H1 (cell line): ENCODE data around the gene SNX24. TPM values are rescaled to one million over a fixed set of nuclear protein-coding genes. Genes with fewer than 3 reads are reported as not detected.
A peak's percentile ranks its signal among the peaks of the same experiment; 100 is the strongest.

Source experiments
- CTCF ChIA-PET: fragments of 300-600 bp; sonication (Branson Sonifier 250); formaldehyde crosslinking; loops from one replicate; lab custom pipeline; 2021; ENCODE audit not compliant: partially characterized antibody; lab: Charles Lee
- POLR2A ChIA-PET: fragments of 300-600 bp; sonication (Branson Sonifier 250); formaldehyde crosslinking; loops from one replicate; lab custom pipeline; 2021; ENCODE audit warnings: inconsistent platforms; ENCODE audit not compliant: partially characterized antibody; lab: Charles Lee
- DNase-seq, 2 experiments: peaks; one replicate each; pipeline versions ENCODE4 v3.0.0 to v3.0.0-alpha.2; 2010 to 2022; ENCODE audit warnings: low spot score in 2 of 2, low read depth in 1 of 2, mixed read lengths in 1 of 2
- FAIRE-seq: peaks from 2 replicates; lab custom pipeline; 2011; peaks lifted over from hg19 to GRCh38; lab: Jason Lieb, UNC
- H2AFZ ChIP-seq: 2 replicates; pipeline ENCODE4 v1.8.1; 2012; ENCODE audit warnings: low read length, inconsistent platforms
- H2AK5ac ChIP-seq: 2 replicates; pipeline ENCODE4 v1.6.1; 2013; ENCODE audit warnings: low read depth, low read length
- H2BK120ac ChIP-seq: replicated peaks from 2 replicates; pipeline ENCODE3; 2013; ENCODE audit warnings: low read depth, low read length, inconsistent platforms
- H2BK12ac ChIP-seq: 2 replicates; pipeline ENCODE4 v1.6.1; 2013; ENCODE audit warnings: low read depth, low read length
- H2BK15ac ChIP-seq: 2 replicates; pipeline ENCODE4 v1.6.1; 2013; ENCODE audit warnings: low read length
- H2BK20ac ChIP-seq: 2 replicates; pipeline ENCODE4 v1.6.1; 2013; ENCODE audit warnings: low read length
- H2BK5ac ChIP-seq: 2 replicates; pipeline ENCODE4 v1.6.1; 2013; ENCODE audit warnings: low read depth, low read length
- H3K14ac ChIP-seq: 2 replicates; pipeline ENCODE4 v1.6.1; 2013; ENCODE audit warnings: inconsistent platforms; ENCODE audit not compliant: insufficient read length
- H3K18ac ChIP-seq: 2 replicates; pipeline ENCODE4 v1.6.1; 2013; ENCODE audit warnings: low read length; ENCODE audit errors: extremely low read depth
- H3K23ac ChIP-seq: 2 replicates; pipeline ENCODE4 v1.6.1; 2013; ENCODE audit warnings: inconsistent platforms; ENCODE audit not compliant: insufficient read length
- H3K23me2 ChIP-seq: 2 replicates; pipeline ENCODE4 v1.6.1; 2013; ENCODE audit warnings: low read depth, low read length
- H3K27ac ChIP-seq: 2 replicates; pipeline ENCODE4 v1.6.1; 2011; ENCODE audit warnings: low read depth, low read length, inconsistent platforms
- H3K27me3 ChIP-seq, 4 experiments: replicated peaks in 1 of 4; 1 replicate in 1 of 4; 2 replicates in 3 of 4; pipeline versions ENCODE4 v1.6.1 to v1.8.1; 2011 to 2013; ENCODE audit warnings: low read length in 3 of 4, mild to moderate bottlenecking in 3 of 4, inconsistent platforms in 2 of 4, mixed read lengths in 2 of 4, moderate library complexity in 1 of 4; ENCODE audit not compliant: control insufficient read depth in 3 of 4, insufficient read depth in 3 of 4; ENCODE audit errors: extremely low read depth in 1 of 4
- H3K36me3 ChIP-seq, 4 experiments: 2 replicates each; pipeline versions ENCODE4 v1.6.1 to v1.8.1; 2011 to 2013; ENCODE audit warnings: mild to moderate bottlenecking in 4 of 4, low read length in 3 of 4, moderate library complexity in 2 of 4, control low read depth in 1 of 4, inconsistent platforms in 1 of 4; ENCODE audit not compliant: insufficient read depth in 4 of 4, control insufficient read depth in 2 of 4
- H3K4ac ChIP-seq: replicated peaks from 2 replicates; pipeline ENCODE3; 2013; ENCODE audit warnings: low read length, low read depth, mixed read lengths, inconsistent platforms; ENCODE audit not compliant: insufficient read length
- H3K4me1 ChIP-seq, 4 experiments: replicated peaks in 1 of 4; 1 replicate in 1 of 4; 2 replicates in 3 of 4; pipeline versions ENCODE4 v1.6.1 to v1.8.1; 2011 to 2013; ENCODE audit warnings: low read length in 3 of 4, inconsistent platforms in 2 of 4, mixed read lengths in 1 of 4; ENCODE audit not compliant: insufficient read depth in 4 of 4, control insufficient read depth in 3 of 4
- H3K4me2 ChIP-seq, 2 experiments: 2 replicates each; pipeline versions ENCODE4 v1.6.1 to v1.8.1; 2011 to 2013; ENCODE audit warnings: low read depth in 2 of 2, low read length in 2 of 2, control low read depth in 1 of 2, inconsistent platforms in 1 of 2, mild to moderate bottlenecking in 1 of 2; ENCODE audit not compliant: insufficient read depth in 1 of 2
- H3K4me3 ChIP-seq, 4 experiments: fragments of 200-600, 300-600 bp in 1 of 4; sonication (generic), shearing (Covaris generic), sonication (Bioruptor Twin) in 1 of 4; 2 replicates each; pipeline versions ENCODE4 v1.5.1 to v1.8.1; 2011 to 2016; ENCODE audit warnings: low read length in 4 of 4, low read depth in 3 of 4, control low read depth in 2 of 4, inconsistent platforms in 2 of 4, mild to moderate bottlenecking in 2 of 4, mixed read lengths in 1 of 4, moderate library complexity in 1 of 4; ENCODE audit not compliant: insufficient read depth in 2 of 4; ENCODE audit errors: extremely low read depth in 1 of 4
- H3K56ac ChIP-seq: replicated peaks from 2 replicates; pipeline ENCODE3; 2013; ENCODE audit warnings: low read depth, mild to moderate bottlenecking, mixed read lengths, low read length, inconsistent platforms; ENCODE audit not compliant: insufficient read length
- H3K79me1 ChIP-seq: 2 replicates; pipeline ENCODE4 v1.6.1; 2013; ENCODE audit warnings: low read depth, low read length, control low read depth
- H3K79me2 ChIP-seq, 2 experiments: 2 replicates each; pipeline versions ENCODE4 v1.6.1 to v1.8.1; 2012 to 2013; ENCODE audit warnings: low read length in 2 of 2, mild to moderate bottlenecking in 2 of 2, inconsistent platforms in 1 of 2; ENCODE audit not compliant: insufficient read depth in 2 of 2, control insufficient read depth in 1 of 2
- H3K9ac ChIP-seq, 4 experiments: replicated peaks in 1 of 4; 1 replicate in 1 of 4; 2 replicates in 3 of 4; pipeline versions ENCODE4 v1.6.1 to v1.8.1; 2011 to 2013; ENCODE audit warnings: low read depth in 3 of 4, low read length in 3 of 4, control low read depth in 2 of 4, mild to moderate bottlenecking in 2 of 4, moderate library complexity in 2 of 4, inconsistent platforms in 1 of 4; ENCODE audit errors: extremely low read depth in 1 of 4
- H3K9me3 ChIP-seq, 2 experiments: 2 replicates each; pipeline versions ENCODE4 v1.6.1 to v1.8.1; 2012 to 2013; ENCODE audit warnings: mild to moderate bottlenecking in 2 of 2, moderate library complexity in 2 of 2, control low read depth in 1 of 2, inconsistent platforms in 1 of 2, low read depth in 1 of 2, low read length in 1 of 2, mixed read lengths in 1 of 2; ENCODE audit not compliant: insufficient read depth in 2 of 2
- H4K20me1 ChIP-seq, 2 experiments: replicated peaks in 1 of 2; 2 replicates each; pipeline versions ENCODE3 to v1.8.1; 2011 to 2013; ENCODE audit warnings: inconsistent platforms in 2 of 2, low read length in 2 of 2, mild to moderate bottlenecking in 1 of 2; ENCODE audit not compliant: insufficient read depth in 2 of 2, control insufficient read depth in 1 of 2
- H4K5ac ChIP-seq: 2 replicates; pipeline ENCODE4 v1.6.1; 2013; ENCODE audit warnings: low read length, low read depth, mixed read lengths, inconsistent platforms; ENCODE audit not compliant: insufficient read length
- H4K8ac ChIP-seq: 2 replicates; pipeline ENCODE4 v1.8.0; 2013; ENCODE audit warnings: mild to moderate bottlenecking, moderate library complexity, low read length, inconsistent platforms; ENCODE audit not compliant: insufficient read depth; ENCODE audit errors: extremely low read depth
- H4K91ac ChIP-seq: replicated peaks from 2 replicates; pipeline ENCODE3; 2013; ENCODE audit warnings: low read length, mixed read lengths, inconsistent platforms; ENCODE audit not compliant: insufficient read length
- CBX8 ChIP-seq: fragments of 300-800, 300-1000 bp; sonication (generic); IDR thresholded peaks from 2 replicates; pipeline ENCODE4 v1.7.1; 2016; ENCODE audit warnings: low read depth, low read length, borderline replicate concordance
- HDAC2 ChIP-seq, 2 experiments: fragments of 300-600 bp in 1 of 2; sonication (generic) in 1 of 2; IDR thresholded peaks; 2 replicates each; pipeline ENCODE4 v1.6.1; 2011 to 2012; ENCODE audit warnings: low read depth in 2 of 2, low read length in 2 of 2, mild to moderate bottlenecking in 2 of 2, moderate library complexity in 2 of 2, borderline replicate concordance in 1 of 2, inconsistent platforms in 1 of 2
- HDAC6 ChIP-seq: IDR thresholded peaks from one replicate; pipeline ENCODE4 v1.7.1; 2012; ENCODE audit warnings: low read depth, mild to moderate bottlenecking, inconsistent platforms, low read length, moderate library complexity
- KDM4A ChIP-seq: IDR thresholded peaks from one replicate; pipeline ENCODE4 v1.7.1; 2012; ENCODE audit warnings: low read depth, mild to moderate bottlenecking, moderate library complexity, low read length, inconsistent platforms; ENCODE audit not compliant: severe bottlenecking
- PHF8 ChIP-seq: fragments of 200-600 bp; sonication (generic); conservative IDR thresholded peaks from 2 replicates; pipeline ENCODE4 v1.7.1; 2012; ENCODE audit warnings: low read depth, mild to moderate bottlenecking, inconsistent platforms, low read length, moderate library complexity
- TCF12 ChIP-seq: IDR thresholded peaks from 2 replicates; pipeline ENCODE4 v1.6.1; 2011; ENCODE audit warnings: low read depth, mild to moderate bottlenecking, low read length
- ZNF274 ChIP-seq: IDR thresholded peaks from 2 replicates; pipeline ENCODE4 v1.7.0; 2012; ENCODE audit warnings: low read length, borderline replicate concordance; ENCODE audit errors: extremely low read depth
- WGBS, 2 experiments: shearing (Covaris generic) in 1 of 2; methylation state at CpG; one replicate each; pipeline versions ENCODE4 v1.1.6 to v1.1.7; 2013 to 2015; ENCODE audit warnings: low lambda C conversion rate in 2 of 2, mixed read lengths in 2 of 2, inconsistent platforms in 1 of 2, low coverage in 1 of 2, missing lambda C conversion rate in 1 of 2; ENCODE audit not compliant: insufficient replicate concordance in 2 of 2, insufficient coverage in 1 of 2, insufficient read length in 1 of 2; ENCODE audit errors: extremely low coverage in 1 of 2, missing lambda C conversion rate in 1 of 2; 5-methylcytosine and 5-hydroxymethylcytosine counted together
- polyA plus RNA-seq, 7 experiments: library from polyadenylated mRNA; depleted of rRNA in 3 of 7; stranded (reverse) in 5 of 7; unstranded in 2 of 7; fragments of >200 nt in 5 of 7; fragments of 200-250 nt in 2 of 7; gene quantifications; 1 replicate in 5 of 7; 2 replicates in 1 of 7; 4 replicates in 1 of 7; pipeline versions ENCODE4 v1.2.1 to v1.2.3, GENCODE V29; 2011 to 2013; ENCODE audit warnings: missing spikeins in 2 of 7, mixed read lengths in 2 of 7
- total RNA-seq: library from RNA; stranded (reverse); fragmentation: NEBNext Ultra II Directional; extraction: Animal tissue kit (Norgen Biotek cat#: 25700); gene quantifications from 2 replicates; pipeline ENCODE4 v1.2.1, GENCODE V29; 2021
- TF ChIP-seq, protein P1 (sequence below), 3 experiments: IDR thresholded peaks; 1 replicate in 2 of 3; 2 replicates in 1 of 3; pipeline versions ENCODE4 v1.5.1 to v1.6.1; 2011; ENCODE audit warnings: low read length in 3 of 3, mild to moderate bottlenecking in 3 of 3, inconsistent platforms in 2 of 3, low read depth in 1 of 3, moderate library complexity in 1 of 3; ENCODE audit not compliant: insufficient read depth in 1 of 3; ENCODE audit errors: control extremely low read depth in 1 of 3
- TF ChIP-seq, protein P2 (sequence below): IDR thresholded peaks from 2 replicates; pipeline ENCODE4 v1.6.1; 2012; ENCODE audit warnings: inconsistent platforms

Gene SNX24
- total and polyA plus RNA-seq, 2 of the 8 experiments (the other 6 are each of a cell fraction or from before 2014, with no cell fraction given) = 7.3 to 14.3 TPM

DNA sequence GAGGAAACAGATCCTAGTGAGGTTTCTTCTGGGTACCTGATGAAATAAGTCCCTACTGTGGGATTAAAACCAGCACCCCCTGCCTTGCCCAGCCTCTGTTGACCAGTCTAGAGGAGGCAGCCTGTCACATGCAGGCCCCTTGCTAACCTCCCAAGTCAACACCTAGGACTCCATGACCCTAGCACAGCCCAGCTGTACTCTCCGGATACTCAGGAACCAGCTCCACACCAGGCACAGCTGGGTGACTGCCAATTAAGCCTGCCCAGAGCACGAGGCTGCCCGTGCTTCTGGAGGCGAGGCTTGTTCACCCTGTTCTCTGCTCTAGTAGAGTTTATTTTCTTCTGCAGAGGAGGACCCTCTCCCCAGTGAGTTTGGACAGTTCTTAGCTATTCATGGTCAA is 92.5 kb downstream of the SNX24 start:
- WGBS, 2 experiments = 77% methylated on average over 4 of the region's 4 CpGs; no CpG with 5 or more reads in 1 of the 2 experiments
- Histone ChIP-seq H3K18ac (no peak overlapping the region), H2BK120ac (no peak overlapping the region), H3K9me3 (no peaks in the 10 kb centered on the region), H3K36me3 (no peaks in the 10 kb centered on the region), H3K27ac (peak overlapping the region; percentile 5; the same call in 1 of the 2 replicates), H3K4ac (no peak overlapping the region), H2BK20ac (no peak overlapping the region), H4K5ac (peak overlapping the region; percentile 48), H3K56ac (no peak overlapping the region), H4K8ac (no peak overlapping the region), H2BK5ac (peak overlapping the region; percentile 29; the same call in 1 of the 2 replicates), H3K27me3 (no peaks in the 10 kb centered on the region), H4K91ac (no peak overlapping the region), H3K4me3 (no peak overlapping the region), H3K4me2 (no peak overlapping the region), H2AK5ac (no peak overlapping the region), H2BK15ac (no peak overlapping the region; the same call in 1 of the 2 replicates), H3K23me2 (no peaks in the 10 kb centered on the region), H3K79me2 (no peaks in the 10 kb centered on the region), H3K23ac (no peak overlapping the region), H2AFZ (no peak overlapping the region), H4K20me1 (no peaks in the 10 kb centered on the region), H2BK12ac (no peak overlapping the region), H3K14ac (no peak overlapping the region), H3K79me1 (no peaks in the 10 kb centered on the region), H3K4me1 (peaks cover 0 to 6% (median 3%) of the 10 kb centered on the region in 4 experiments; a peak in 5 of 7 replicates), H3K9ac (no peak overlapping the region)
- CTCF ChIA-PET = interaction anchor here (1.1 kb wide), 1 partner anchor 25 kb away, joined by 3 read pairs; no protein-coding TSS in a partner anchor
- no peak for DNase-seq
- TF ChIP-seq HDAC6 = no peak
- TF ChIP-seq KDM4A = no peak
- no peak for TF ChIP-seq CBX8
- TF ChIP-seq, protein P1, sequence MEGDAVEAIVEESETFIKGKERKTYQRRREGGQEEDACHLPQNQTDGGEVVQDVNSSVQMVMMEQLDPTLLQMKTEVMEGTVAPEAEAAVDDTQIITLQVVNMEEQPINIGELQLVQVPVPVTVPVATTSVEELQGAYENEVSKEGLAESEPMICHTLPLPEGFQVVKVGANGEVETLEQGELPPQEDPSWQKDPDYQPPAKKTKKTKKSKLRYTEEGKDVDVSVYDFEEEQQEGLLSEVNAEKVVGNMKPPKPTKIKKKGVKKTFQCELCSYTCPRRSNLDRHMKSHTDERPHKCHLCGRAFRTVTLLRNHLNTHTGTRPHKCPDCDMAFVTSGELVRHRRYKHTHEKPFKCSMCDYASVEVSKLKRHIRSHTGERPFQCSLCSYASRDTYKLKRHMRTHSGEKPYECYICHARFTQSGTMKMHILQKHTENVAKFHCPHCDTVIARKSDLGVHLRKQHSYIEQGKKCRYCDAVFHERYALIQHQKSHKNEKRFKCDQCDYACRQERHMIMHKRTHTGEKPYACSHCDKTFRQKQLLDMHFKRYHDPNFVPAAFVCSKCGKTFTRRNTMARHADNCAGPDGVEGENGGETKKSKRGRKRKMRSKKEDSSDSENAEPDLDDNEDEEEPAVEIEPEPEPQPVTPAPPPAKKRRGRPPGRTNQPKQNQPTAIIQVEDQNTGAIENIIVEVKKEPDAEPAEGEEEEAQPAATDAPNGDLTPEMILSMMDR (IDR thresholded peaks at IDR 0.05; ENCODE audit: control extremely low read depth in 1 of 3, insufficient read depth in 1 of 3, low read depth in 1 of 3, low read length in 3 of 3) = no peak
- no peak for TF ChIP-seq HDAC2 (IDR thresholded peaks at IDR 0.05; ENCODE audit: borderline replicate concordance in 1 of 2, low read depth in 2 of 2, low read length in 2 of 2)
- TF ChIP-seq ZNF274 = no peak
- no peak for TF ChIP-seq TCF12
- TF ChIP-seq PHF8 = no peak
- TF ChIP-seq, protein P2, sequence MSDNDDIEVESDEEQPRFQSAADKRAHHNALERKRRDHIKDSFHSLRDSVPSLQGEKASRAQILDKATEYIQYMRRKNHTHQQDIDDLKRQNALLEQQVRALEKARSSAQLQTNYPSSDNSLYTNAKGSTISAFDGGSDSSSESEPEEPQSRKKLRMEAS = no peak
- FAIRE-seq = no peak
- POLR2A ChIA-PET = interaction anchor here (0.8 kb wide), 1 partner anchor 43 kb away, joined by 3 read pairs; no protein-coding TSS in a partner anchor
